ENCODE measurements around the gene STOML1.

DNA sequence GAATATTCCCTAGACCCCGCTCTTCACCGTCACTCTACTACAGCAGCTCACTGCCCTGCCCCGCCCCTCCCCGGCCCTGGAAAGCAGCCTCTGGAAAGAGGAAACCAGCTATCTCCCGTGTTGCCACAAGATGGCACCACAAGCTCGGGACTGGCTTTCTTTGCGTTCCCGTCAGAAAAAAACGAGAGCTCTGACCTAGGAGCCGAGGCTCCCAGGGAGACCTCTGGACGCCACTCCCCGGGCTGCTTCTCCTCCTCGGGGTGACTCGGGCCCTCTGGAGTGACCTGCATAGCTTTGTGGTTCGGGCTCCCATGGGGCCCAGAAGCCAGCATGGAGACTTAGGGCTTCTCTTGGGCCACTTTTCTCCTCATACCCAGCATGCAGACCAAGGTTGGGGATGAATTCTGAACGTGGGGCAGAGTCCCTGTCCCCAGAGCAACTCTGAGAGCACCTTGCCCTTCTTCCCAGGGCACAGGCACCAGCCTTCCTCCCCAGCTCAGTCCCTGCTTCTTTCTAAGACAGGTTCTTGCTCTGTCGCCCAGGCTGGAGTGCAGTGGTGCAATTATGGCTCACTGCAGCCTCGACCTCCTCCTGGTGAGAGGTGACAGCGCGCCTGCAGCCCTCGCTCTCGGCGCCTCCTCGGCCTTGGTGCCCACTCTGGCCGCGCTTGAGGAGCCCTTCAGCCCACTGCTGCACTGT, 19.0 kb downstream of the STOML1 start:
- TF ChIP-seq FOXP2 (optimal IDR thresholded peaks at IDR 0.05; ENCODE audit: borderline replicate concordance, extremely low read depth, extremely low read length, insufficient read depth) = no peak
- TF ChIP-seq TAF1 (IDR thresholded peaks at IDR 0.05; ENCODE audit: borderline replicate concordance, insufficient read depth, low read length) = no peak

All from PFSK-1 (cell line).